ENCODE measurements around the gene BRINP3.

DNA sequence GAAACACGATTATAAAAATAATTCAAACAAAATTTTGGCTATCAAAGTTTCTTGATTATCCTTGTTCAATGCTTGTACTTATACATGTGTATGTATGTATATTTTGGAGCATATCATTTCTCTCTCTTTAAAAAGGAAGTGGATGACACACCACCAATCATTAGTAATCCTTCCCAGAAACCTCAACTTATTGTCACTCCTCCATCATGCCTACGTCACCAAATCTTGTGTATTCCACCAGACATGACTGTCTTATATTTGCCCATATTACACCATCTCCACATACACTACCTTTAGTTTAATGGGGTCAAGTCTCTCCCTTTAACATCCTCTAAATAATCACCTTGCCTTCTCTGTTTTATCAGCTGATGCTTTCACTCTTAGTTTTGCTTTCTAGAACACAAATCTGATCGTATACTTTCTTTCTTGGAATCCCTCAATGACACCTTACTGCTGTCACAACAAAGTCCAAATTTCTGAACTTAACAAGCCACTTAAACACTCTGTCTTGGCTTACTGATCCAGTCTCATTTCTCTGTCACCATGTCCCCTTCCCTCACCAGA, 124.0 kb downstream of the BRINP3 start:
- TF ChIP-seq, protein P1, sequence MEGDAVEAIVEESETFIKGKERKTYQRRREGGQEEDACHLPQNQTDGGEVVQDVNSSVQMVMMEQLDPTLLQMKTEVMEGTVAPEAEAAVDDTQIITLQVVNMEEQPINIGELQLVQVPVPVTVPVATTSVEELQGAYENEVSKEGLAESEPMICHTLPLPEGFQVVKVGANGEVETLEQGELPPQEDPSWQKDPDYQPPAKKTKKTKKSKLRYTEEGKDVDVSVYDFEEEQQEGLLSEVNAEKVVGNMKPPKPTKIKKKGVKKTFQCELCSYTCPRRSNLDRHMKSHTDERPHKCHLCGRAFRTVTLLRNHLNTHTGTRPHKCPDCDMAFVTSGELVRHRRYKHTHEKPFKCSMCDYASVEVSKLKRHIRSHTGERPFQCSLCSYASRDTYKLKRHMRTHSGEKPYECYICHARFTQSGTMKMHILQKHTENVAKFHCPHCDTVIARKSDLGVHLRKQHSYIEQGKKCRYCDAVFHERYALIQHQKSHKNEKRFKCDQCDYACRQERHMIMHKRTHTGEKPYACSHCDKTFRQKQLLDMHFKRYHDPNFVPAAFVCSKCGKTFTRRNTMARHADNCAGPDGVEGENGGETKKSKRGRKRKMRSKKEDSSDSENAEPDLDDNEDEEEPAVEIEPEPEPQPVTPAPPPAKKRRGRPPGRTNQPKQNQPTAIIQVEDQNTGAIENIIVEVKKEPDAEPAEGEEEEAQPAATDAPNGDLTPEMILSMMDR (conservative IDR thresholded peaks at IDR 0.05): no peak
- no peak for TF ChIP-seq ZFX (IDR thresholded peaks at IDR 0.05)

All from C4-2B (cell line).